Fibroblast of skin of right quadriceps (primary cell): ENCODE results near the gene TMCO1.
"Not testable (repeated sequence)": the region's sequence is repeated elsewhere in the genome, so short reads cannot be mapped to it uniquely, and the experiment has no call there.

Experiments
- DNase-seq: peaks from one replicate; pipeline ENCODE4 v3.0.0-alpha.2; 2013

The TMCO1 gene

DNA sequence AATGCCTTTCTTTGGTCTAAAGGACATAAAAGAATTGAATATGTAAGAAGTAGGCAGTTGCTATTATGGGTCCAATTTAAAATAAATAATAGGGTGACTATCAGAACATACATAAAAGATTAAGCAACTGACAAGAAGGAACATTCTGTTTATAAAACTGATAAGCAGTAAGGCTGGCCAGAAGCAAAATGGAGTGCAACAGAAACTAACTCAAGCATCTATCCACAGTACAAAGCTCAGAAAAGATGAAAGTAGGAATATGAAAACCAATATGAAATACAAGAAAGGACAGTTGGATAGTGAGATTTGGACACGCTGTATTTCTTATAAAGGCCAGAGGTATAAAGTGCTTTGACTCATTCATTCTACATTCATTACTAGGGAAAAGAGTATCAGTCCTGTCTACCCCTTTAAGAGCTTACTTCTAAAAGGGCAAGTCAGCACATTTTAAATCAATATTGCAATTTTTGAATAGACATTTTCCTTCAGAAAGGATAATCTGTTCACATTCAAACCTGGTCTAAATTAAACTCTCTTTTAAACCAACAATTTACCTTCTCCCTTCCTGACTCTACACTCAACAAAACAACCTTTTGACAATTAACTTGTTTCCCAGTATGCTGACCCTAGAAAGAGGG is 84.7 kb downstream of the TMCO1 start:
- no peak for DNase-seq

GRCh38 chr1:165680773-165681172 is 87.9 kb downstream of the TMCO1 start:
- not testable (repeated sequence) for DNase-seq

- DNase-seq, result no peak
Observed at GRCh38 chr1:165680303-165680702, 88.4 kb downstream of the TMCO1 start.

GRCh38 chr1:165679282-165680036 is 89.2 kb downstream of the TMCO1 start:
- no peak for DNase-seq

DNA sequence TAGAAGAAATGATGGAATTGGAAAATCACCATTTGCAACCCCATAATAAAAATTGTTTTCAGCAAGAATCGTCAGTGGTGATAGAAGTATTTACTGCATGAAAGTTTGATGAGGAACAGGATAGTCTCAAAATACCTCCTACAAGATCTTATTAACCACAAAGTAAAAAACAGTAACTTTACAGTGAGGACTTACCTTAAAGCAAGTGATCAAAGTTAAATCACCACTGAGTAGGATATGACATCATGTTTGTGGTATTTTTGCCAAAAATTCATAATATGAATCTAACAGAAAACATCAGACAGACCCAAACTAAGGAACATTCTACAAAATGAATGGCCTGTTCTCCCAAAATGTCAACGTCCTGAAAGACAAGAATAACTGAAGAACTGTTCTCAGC is 90.2 kb downstream of the TMCO1 start:
- no peak for DNase-seq
